DND-41 (cell line): ENCODE measurements around the gene DNAJB4.

Source experiments
- ATAC-seq: fragments of 200-7000 bp; cut with Tn5 transposase; 3 replicates; pipeline ENCODE4 v1.9.1; 2021; ENCODE audit warnings: low read depth; ENCODE audit not compliant: insufficient read depth
- DNase-seq: peaks from one replicate; pipeline ENCODE4 v3.0.0-alpha.2; 2020
- H2AFZ ChIP-seq: 2 replicates; pipeline ENCODE4 v1.6.0; 2012; ENCODE audit warnings: low read depth, low read length
- H3K27ac ChIP-seq: 2 replicates; pipeline ENCODE4 v1.5.1; 2012; ENCODE audit warnings: low read length, inconsistent platforms
- H3K27me3 ChIP-seq: fragments of 200-600 bp; sonication (generic); 2 replicates; pipeline ENCODE4 v1.6.0; 2012; ENCODE audit warnings: low read length, mild to moderate bottlenecking, inconsistent platforms; ENCODE audit not compliant: insufficient read depth, poor library complexity
- H3K36me3 ChIP-seq: 2 replicates; pipeline ENCODE4 v1.5.1; 2012; ENCODE audit warnings: low read length, inconsistent platforms; ENCODE audit not compliant: insufficient read depth
- H3K4me1 ChIP-seq: 2 replicates; pipeline ENCODE4 v1.5.1; 2012; ENCODE audit warnings: mild to moderate bottlenecking, low read length; ENCODE audit not compliant: insufficient read depth
- H3K4me2 ChIP-seq: 2 replicates; pipeline ENCODE4 v1.6.0; 2012; ENCODE audit warnings: mild to moderate bottlenecking, moderate library complexity, low read length, inconsistent platforms; ENCODE audit not compliant: insufficient read depth
- H3K4me3 ChIP-seq, 2 experiments: fragments of 200-600 bp in 1 of 2; shearing (Covaris generic) in 1 of 2; 2 replicates each; pipeline ENCODE4 v1.5.1; 2012 to 2016; ENCODE audit warnings: inconsistent platforms in 2 of 2, low read length in 2 of 2, mild to moderate bottlenecking in 2 of 2, low read depth in 1 of 2, moderate library complexity in 1 of 2
- H3K79me2 ChIP-seq: 2 replicates; pipeline ENCODE4 v1.6.0; 2012; ENCODE audit warnings: low read length, inconsistent platforms; ENCODE audit not compliant: insufficient read depth
- H3K9ac ChIP-seq: 2 replicates; pipeline ENCODE4 v1.6.0; 2012; ENCODE audit warnings: low read depth, mild to moderate bottlenecking, inconsistent platforms, low read length, moderate library complexity
- H3K9me3 ChIP-seq: 2 replicates; pipeline ENCODE4 v1.5.1; 2012; ENCODE audit warnings: low read length, moderate library complexity, mild to moderate bottlenecking, inconsistent platforms; ENCODE audit not compliant: insufficient read depth, severe bottlenecking
- H4K20me1 ChIP-seq: 2 replicates; pipeline ENCODE4 v1.6.0; 2012; ENCODE audit warnings: low read length; ENCODE audit not compliant: insufficient read depth
- EZH2 ChIP-seq: IDR thresholded peaks from 3 replicates; pipeline ENCODE4 v1.6.1; 2012; ENCODE audit warnings: borderline replicate concordance, low read depth, mild to moderate bottlenecking, moderate library complexity, low read length, inconsistent platforms; ENCODE audit not compliant: severe bottlenecking
- TF ChIP-seq, protein P1 (sequence below): IDR thresholded peaks from 2 replicates; pipeline ENCODE4 v1.5.1; 2012; ENCODE audit warnings: borderline replicate concordance, low read length, moderate library complexity, mild to moderate bottlenecking; ENCODE audit not compliant: poor library complexity, severe bottlenecking; ENCODE audit errors: extremely low read depth

The DNAJB4 gene

DNA sequence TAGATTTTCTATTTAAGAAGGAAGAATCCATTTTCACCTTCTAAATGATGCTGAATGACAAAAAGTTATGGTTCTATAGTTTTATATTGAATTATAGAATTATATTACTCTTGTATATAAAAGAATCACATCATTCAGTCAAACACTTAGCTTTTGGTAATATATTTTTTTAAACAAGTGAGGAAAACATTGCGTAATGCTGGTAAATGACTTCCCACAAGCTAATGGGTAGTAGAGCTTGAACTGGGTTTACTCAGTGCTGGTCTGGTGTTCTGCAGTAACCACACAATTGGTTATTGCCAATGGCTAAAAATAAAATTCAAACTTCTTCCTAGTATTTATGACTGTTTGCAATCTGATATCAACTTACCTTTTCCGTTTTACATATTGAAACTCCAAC is 30.4 kb downstream of the DNAJB4 start:
- H3K36me3 ChIP-seq, result no peaks in the 10 kb centered on the region
- no peak overlapping the region for H3K4me3 ChIP-seq
- no peak overlapping the region for H2AFZ ChIP-seq
- no peaks in the 10 kb centered on the region for H3K79me2 ChIP-seq
- no peak for DNase-seq
- H3K4me2 ChIP-seq, result no peak overlapping the region
- TF ChIP-seq, protein P1, sequence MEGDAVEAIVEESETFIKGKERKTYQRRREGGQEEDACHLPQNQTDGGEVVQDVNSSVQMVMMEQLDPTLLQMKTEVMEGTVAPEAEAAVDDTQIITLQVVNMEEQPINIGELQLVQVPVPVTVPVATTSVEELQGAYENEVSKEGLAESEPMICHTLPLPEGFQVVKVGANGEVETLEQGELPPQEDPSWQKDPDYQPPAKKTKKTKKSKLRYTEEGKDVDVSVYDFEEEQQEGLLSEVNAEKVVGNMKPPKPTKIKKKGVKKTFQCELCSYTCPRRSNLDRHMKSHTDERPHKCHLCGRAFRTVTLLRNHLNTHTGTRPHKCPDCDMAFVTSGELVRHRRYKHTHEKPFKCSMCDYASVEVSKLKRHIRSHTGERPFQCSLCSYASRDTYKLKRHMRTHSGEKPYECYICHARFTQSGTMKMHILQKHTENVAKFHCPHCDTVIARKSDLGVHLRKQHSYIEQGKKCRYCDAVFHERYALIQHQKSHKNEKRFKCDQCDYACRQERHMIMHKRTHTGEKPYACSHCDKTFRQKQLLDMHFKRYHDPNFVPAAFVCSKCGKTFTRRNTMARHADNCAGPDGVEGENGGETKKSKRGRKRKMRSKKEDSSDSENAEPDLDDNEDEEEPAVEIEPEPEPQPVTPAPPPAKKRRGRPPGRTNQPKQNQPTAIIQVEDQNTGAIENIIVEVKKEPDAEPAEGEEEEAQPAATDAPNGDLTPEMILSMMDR, result no peak
- TF ChIP-seq EZH2, result no peak
- ATAC-seq, result no peak
- H4K20me1 ChIP-seq, result no peaks in the 10 kb centered on the region
- no peaks in the 10 kb centered on the region for H3K27me3 ChIP-seq
- H3K27ac ChIP-seq, result no peak overlapping the region
- H3K9ac ChIP-seq, result no peak overlapping the region
- H3K4me1 ChIP-seq, result no peaks in the 10 kb centered on the region
- H3K9me3 ChIP-seq, result no peaks in the 10 kb centered on the region

DNA sequence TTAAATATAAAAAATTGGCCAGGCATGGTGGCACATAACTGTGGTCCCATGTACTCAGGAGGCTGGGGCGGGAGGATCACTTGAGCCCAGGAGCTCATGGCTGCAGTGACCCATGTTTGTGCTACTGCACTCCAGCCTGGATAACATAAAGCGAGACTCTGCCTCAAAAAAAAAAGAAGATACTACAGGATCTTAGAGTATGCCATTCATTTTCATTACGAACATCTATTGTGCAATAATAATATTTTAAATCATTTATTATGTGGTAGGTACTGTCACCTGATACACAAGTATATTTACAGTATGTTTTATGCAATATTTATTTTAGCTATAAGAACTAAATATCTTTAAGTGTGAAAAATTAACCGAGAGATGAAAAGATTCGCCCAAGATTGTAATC is 31.7 kb downstream of the DNAJB4 start:
- Histone ChIP-seq H3K4me3 (no peak overlapping the region), H3K4me2 (no peak overlapping the region), H3K9me3 (no peaks in the 10 kb centered on the region), H3K79me2 (no peaks in the 10 kb centered on the region), H4K20me1 (no peaks in the 10 kb centered on the region), H3K27me3 (no peaks in the 10 kb centered on the region), H3K9ac (no peak overlapping the region), H3K4me1 (no peaks in the 10 kb centered on the region), H2AFZ (no peak overlapping the region), H3K27ac (no peak overlapping the region), H3K36me3 (no peaks in the 10 kb centered on the region)
- no peak for DNase-seq
- ATAC-seq, result no peak
- TF ChIP-seq, protein P1, result no peak

DNA sequence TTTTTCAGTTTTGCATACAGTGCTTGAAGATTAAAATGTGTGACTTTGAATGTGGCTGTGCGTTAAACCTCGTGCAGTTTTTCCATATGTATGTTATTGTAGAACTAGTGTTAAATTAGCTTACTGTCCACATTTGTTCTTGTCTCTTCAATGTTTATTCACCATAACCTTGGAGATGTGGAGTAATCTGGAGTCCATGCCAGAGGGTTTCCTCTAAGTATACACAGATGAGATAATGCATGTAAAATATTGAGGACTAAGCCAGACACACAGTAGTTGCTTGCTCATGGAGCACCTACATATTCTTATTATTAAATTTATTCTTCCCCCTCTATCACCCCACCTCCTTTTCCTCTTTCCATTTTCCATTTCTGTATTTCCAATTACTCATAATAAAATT is 33.3 kb downstream of the DNAJB4 start:
- H3K9ac ChIP-seq, result no peak overlapping the region
- H3K4me2 ChIP-seq, result no peak overlapping the region
- H3K27me3 ChIP-seq, result no peaks in the 10 kb centered on the region
- H4K20me1 ChIP-seq, result no peaks in the 10 kb centered on the region
- no peak overlapping the region for H3K27ac ChIP-seq
- H3K79me2 ChIP-seq, result no peaks in the 10 kb centered on the region
- H2AFZ ChIP-seq, result no peak overlapping the region
- no peak overlapping the region for H3K4me3 ChIP-seq
- no peaks in the 10 kb centered on the region for H3K36me3 ChIP-seq
- no peaks in the 10 kb centered on the region for H3K4me1 ChIP-seq
- DNase-seq (no peak), ATAC-seq (no peak)
- no peaks in the 10 kb centered on the region for H3K9me3 ChIP-seq
- TF ChIP-seq, protein P1, result no peak
- no peak for TF ChIP-seq EZH2

DNA sequence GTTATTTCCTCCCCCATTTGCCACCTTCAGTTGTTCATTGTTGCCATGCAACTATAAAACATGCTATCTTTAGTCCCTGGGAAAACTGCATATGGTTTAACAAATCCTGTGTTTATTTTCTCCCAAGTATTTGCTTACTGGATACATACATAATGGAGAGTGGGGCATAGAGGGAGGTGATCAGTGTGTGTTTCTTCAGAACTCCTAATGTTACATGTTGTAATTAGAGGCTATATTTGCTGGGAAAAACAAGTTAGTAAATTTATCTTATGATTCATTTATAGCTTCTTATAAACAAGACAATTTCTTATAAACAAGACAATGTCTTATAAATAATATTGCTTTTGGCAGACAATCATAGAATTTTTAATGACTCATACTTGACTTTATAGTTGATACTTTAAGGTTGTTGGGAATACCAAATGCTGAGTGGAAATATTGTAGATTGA is 33.8 kb downstream of the DNAJB4 start:
- TF ChIP-seq, protein P1, result no peak
- TF ChIP-seq EZH2, result no peak

More for the DNA sequence above, 33.8 kb downstream of the DNAJB4 start:
- no peak for DNase-seq
- Histone ChIP-seq H3K9me3 (no peaks in the 10 kb centered on the region), H3K27ac (no peak overlapping the region), H3K4me3 (no peak overlapping the region), H3K27me3 (peaks cover 4% of the 10 kb centered on the region), H3K9ac (no peak overlapping the region), H4K20me1 (no peaks in the 10 kb centered on the region), H2AFZ (no peak overlapping the region), H3K4me1 (no peaks in the 10 kb centered on the region), H3K4me2 (no peak overlapping the region), H3K79me2 (no peaks in the 10 kb centered on the region), H3K36me3 (no peaks in the 10 kb centered on the region)
- ATAC-seq, result no peak
